Measurements from ENCODE around the gene ZSCAN10.
A peak's percentile ranks its signal among the peaks of the same experiment; 100 is the strongest.

DNA sequence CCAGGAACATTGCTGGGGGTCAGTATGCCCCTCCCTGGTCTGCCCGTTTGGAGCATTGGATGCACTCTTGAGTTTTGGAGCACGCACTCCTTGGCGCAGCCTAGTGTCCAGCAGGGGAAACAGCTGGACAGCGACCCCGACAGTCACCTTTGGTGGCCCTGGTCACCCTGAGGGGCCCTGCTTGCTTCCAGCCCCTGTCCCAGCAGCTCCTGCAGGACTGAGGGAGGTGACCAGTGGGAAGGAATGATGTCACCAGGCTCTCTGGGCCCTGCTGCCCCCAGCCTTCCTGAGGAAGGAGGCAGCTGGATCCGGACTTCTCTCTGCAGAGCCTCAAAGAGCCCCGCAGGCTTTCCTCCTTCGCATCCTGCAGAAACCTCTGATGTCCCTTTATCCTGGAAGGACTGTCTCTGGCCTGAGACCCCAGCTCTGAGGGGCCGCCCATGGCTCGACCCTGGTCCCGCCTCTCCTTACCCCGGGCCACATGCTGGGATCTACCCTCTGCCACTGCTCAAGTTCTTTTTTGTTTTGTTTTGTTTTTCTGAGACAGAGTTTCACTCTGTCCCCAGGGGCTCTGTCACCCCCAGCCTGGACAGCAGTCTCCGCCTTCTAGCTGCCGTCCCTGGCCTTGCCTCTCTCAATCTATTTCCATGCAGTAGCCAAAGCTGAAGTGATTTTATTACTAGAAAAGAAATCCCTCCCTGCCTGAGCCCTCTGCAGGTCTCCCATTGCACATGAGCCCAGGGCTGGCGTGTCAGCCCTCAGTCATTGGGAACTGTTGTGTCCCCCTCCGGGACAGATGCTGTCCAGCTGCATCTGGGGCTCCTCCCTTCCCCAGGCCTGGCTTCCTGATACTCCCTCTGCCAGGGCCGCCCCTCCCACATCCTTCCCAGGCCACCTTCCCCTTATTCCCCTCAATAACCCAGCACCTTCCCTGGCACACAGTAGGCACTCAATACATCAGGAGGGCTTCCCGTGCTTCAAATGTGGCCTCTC lies 11.6 kb downstream of the ZSCAN10 start:
- TF ChIP-seq CTCF (conservative IDR thresholded peaks at IDR 0.05 in 1 of 2, IDR thresholded peaks at IDR 0.05 in 1 of 2; ENCODE audit: extremely low read depth in 1 of 2, insufficient read depth in 1 of 2, low read depth in 1 of 2, low read length in 2 of 2) (peak in 1 of 2 donors; percentile 12), EZH2 (IDR thresholded peaks at IDR 0.05; ENCODE audit: borderline replicate concordance, low read length) (no peak)

Measured in mammary epithelial cell (primary cell).